Spleen (tissue), 7 donors: ENCODE results near the gene EFCAB11.

Experiments
- CTCF ChIP-seq, 11 experiments: fragments of 200-600 bp in 7 of 11; fragments of 450-650 bp in 4 of 11; sonication (generic) in 4 of 11; IDR thresholded peaks in 8 of 11; conservative IDR thresholded peaks in 3 of 11; 1 replicate in 7 of 11; 2 replicates in 4 of 11; pipeline versions ENCODE4 v1.4.0 to v1.8.0; 2016 to 2021; ENCODE audit warnings: antibody characterized with exemption in 11 of 11, inconsistent platforms in 4 of 11, mild to moderate bottlenecking in 1 of 11
- POLR2A ChIP-seq, 3 donors: fragments of 450-650 bp; IDR thresholded peaks; one replicate each; pipeline ENCODE4 v1.5.1; 2017; ENCODE audit warnings: antibody characterized with exemption in 3 of 3, mild to moderate bottlenecking in 1 of 3
- donor health status: DM: no; HTN: no; CAD: no; lungs with moderate emphysema.
- donor health status: DM: no; HTN: no; CAD: no.
- donor health status: DM: no; HTN: no; CAD: no.

GRCh38 chr14:89748004-89748403 is 206.5 kb downstream of the EFCAB11 start:
- no peak for TF ChIP-seq POLR2A (IDR thresholded peaks at IDR 0.05)
- no peak for TF ChIP-seq CTCF (IDR thresholded peaks at IDR 0.05 in 8 of 11, conservative IDR thresholded peaks at IDR 0.05 in 3 of 11)
